LNCAP (cell line): ENCODE measurements around the gene DVL3.

Experiments
- CTCF ChIP-seq: fragments of 450-650 bp; IDR thresholded peaks from 2 replicates; pipeline ENCODE4 v1.5.1; 2017; ENCODE audit warnings: mild to moderate bottlenecking

The DVL3 gene

GRCh38 chr3:184209146-184209923 is 54.2 kb downstream of the DVL3 start:
- no peak for TF ChIP-seq CTCF

- TF ChIP-seq CTCF: no peak
Measured at GRCh38 chr3:184211297-184211696, 56.1 kb downstream of the DVL3 start.

- no peak for TF ChIP-seq CTCF
Measured at GRCh38 chr3:184211718-184212117, 56.5 kb downstream of the DVL3 start.

GRCh38 chr3:184218814-184219213 is 63.6 kb downstream of the DVL3 start:
- no peak for TF ChIP-seq CTCF

GRCh38 chr3:184222521-184222920 is 67.3 kb downstream of the DVL3 start:
- no peak for TF ChIP-seq CTCF
